Pancreas (tissue), 10 donors: Measurements from ENCODE around the gene SLC44A1. TPM values are rescaled to one million over a fixed set of nuclear protein-coding genes. Genes with fewer than 3 reads are reported as not detected.

Source experiments
- ATAC-seq, 4 donors: fragments of 200-7000 bp; cut with Tn5 transposase; one replicate each; pipeline versions ENCODE4 v1.8.0 to v1.9.1; 2020; ENCODE audit warnings: mild to moderate bottlenecking in 4 of 4, moderate library complexity in 4 of 4
- DNase-seq, 6 donors: peaks; one replicate each; pipeline ENCODE4 v3.0.0-alpha.2; 2020
- FAIRE-seq: peaks from 2 replicates; lab custom pipeline; 2012; peaks lifted over from hg19 to GRCh38; lab: Jason Lieb, UNC
- H3K27ac ChIP-seq, 4 donors: fragments of 200-600 bp; sonication (generic); 1 replicate in 3 of 4; 2 replicates in 1 of 4; pipeline versions ENCODE4 v1.5.0 to v1.8.0; 2020
- H3K27me3 ChIP-seq, 4 donors: fragments of 200-600 bp; one replicate each; pipeline ENCODE4 v1.8.0; 2021
- H3K36me3 ChIP-seq, 3 donors: fragments of 200-600 bp; sonication (generic) in 1 of 3; one replicate each; pipeline versions ENCODE4 v1.5.0 to v1.8.0; 2020 to 2021
- H3K4me1 ChIP-seq, 3 donors: fragments of 200-600 bp; one replicate each; pipeline ENCODE4 v1.8.0; 2021
- H3K4me3 ChIP-seq, 4 donors: fragments of 200-600 bp; sonication (generic) in 2 of 4; one replicate each; pipeline versions ENCODE4 v1.5.0 to v1.8.0; 2020 to 2021
- H3K9me3 ChIP-seq, 4 donors: fragments of 200-600 bp; one replicate each; pipeline ENCODE4 v1.8.0; 2021
- CTCF ChIP-seq, 4 donors: fragments of 200-600 bp; sonication (generic) in 3 of 4; IDR thresholded peaks; one replicate each; pipeline versions ENCODE4 v1.5.0 to v1.8.0; 2021; ENCODE audit warnings: antibody characterized with exemption in 4 of 4
- WGBS, 2 donors: extraction: QIAGEN DNeasy Blood & Tissue Kit; methylation state at CpG; one replicate each; pipeline ENCODE4 v1.1.7; 2013; 5-methylcytosine and 5-hydroxymethylcytosine counted together
- intact Hi-C, 3 donors: fragments of 100-400 bp; cut with DNase I; formaldehyde crosslinking; loops; one replicate each; pipeline versions ENCODE4 v1.11.1 to v1.14.2; 2022
- polyA plus RNA-seq, 2 donors: library from polyadenylated mRNA; stranded (reverse); fragments of 200-250 nt; gene quantifications; one replicate each; pipeline ENCODE4 v1.2.3, GENCODE V29; 2013
- total RNA-seq, 6 donors: library from RNA; stranded (reverse); fragmentation: NEBNext Ultra II Directional in 4 of 6; extraction: Animal tissue kit (Norgen Biotek cat#: 25700) in 4 of 6; gene quantifications; one replicate each; pipeline versions ENCODE4 v1.2.1 to v1.2.4, GENCODE V29; 2021 to 2023
- donor health status: healthy with polysubstance abuse.
- donor health status: DM: no; HTN: no; CAD: no; lungs with moderate emphysema.
- donor health status: DM: no; HTN: no; CAD: no.
- donor health status: control.
- donor health status: control.
- donor health status: Bipolar disorder and iron deficiency.
- donor health status: DM: yes; HTN: yes; CAD: no.
- donor health status: DM: no; HTN: no; CAD: no.
- donor health status: DM: no; HTN: no; CAD: no.
- donor health status: DM: yes; HTN: yes; CAD: no.

The SLC44A1 gene
- total and polyA plus RNA-seq, 8 donors, result 4.6 to 32.3 (median 19.3) TPM

- WGBS, 2 donors, result 84 to 86% methylated on average over 2 of the region's 2 CpGs
- Histone ChIP-seq H3K27ac (peak overlapping the region in 1 of 4 donors; percentile 12), H3K36me3 (no peaks in the 10 kb centered on the region), H3K4me1 (no peaks in the 10 kb centered on the region), H3K27me3 (no peaks in the 10 kb centered on the region), H3K4me3 (no peak overlapping the region), H3K9me3 (no peaks in the 10 kb centered on the region)
- FAIRE-seq, result no peak
- TF ChIP-seq CTCF (IDR thresholded peaks at IDR 0.05), result no peak
- peak in 3 of 4 donors; percentile 60 to 77 (median 68) for ATAC-seq
- peak in 2 of 6 donors; percentile 8 to 17 for DNase-seq
- intact Hi-C loops, result no loop called here
Measured at GRCh38 chr9:105205787-105206495, 38.5 kb upstream of the SLC44A1 start.

GRCh38 chr9:105206496-105206820 lies 38.0 kb upstream of the SLC44A1 start:
- no peak for ATAC-seq
- TF ChIP-seq CTCF (IDR thresholded peaks at IDR 0.05), result no peak
- intact Hi-C loops, result no loop called here
- Histone ChIP-seq H3K27me3 (no peaks in the 10 kb centered on the region), H3K9me3 (no peaks in the 10 kb centered on the region), H3K36me3 (no peaks in the 10 kb centered on the region), H3K27ac (no peak overlapping the region), H3K4me3 (no peak overlapping the region), H3K4me1 (no peaks in the 10 kb centered on the region)
- no peak for DNase-seq
- no peak for FAIRE-seq
- 36 to 44% methylated on average over 2 of the region's 2 CpGs for whole genome bisulfite sequencing, 2 donors

- WGBS, 2 donors, result 78 to 80% methylated on average over 6 of the region's 6 CpGs
- DNase-seq (no peak), ATAC-seq (peak in 2 of 4 donors; percentile 32 to 46), FAIRE-seq (no peak)
- Histone ChIP-seq H3K27me3 (no peaks in the 10 kb centered on the region), H3K36me3 (no peaks in the 10 kb centered on the region), H3K4me3 (no peak overlapping the region), H3K27ac (no peak overlapping the region), H3K9me3 (no peaks in the 10 kb centered on the region), H3K4me1 (no peaks in the 10 kb centered on the region)
- no peak for TF ChIP-seq CTCF (IDR thresholded peaks at IDR 0.05)
- intact Hi-C loops, result no loop called here
Measured at GRCh38 chr9:105206821-105207699, 37.4 kb upstream of the SLC44A1 start.

GRCh38 chr9:105216440-105217178 lies 27.8 kb upstream of the SLC44A1 start:
- no peak overlapping the region for H3K4me3 ChIP-seq
- WGBS, 2 donors, result 12 to 17% methylated on average over 4 of the region's 4 CpGs
- H3K27me3 ChIP-seq, result no peaks in the 10 kb centered on the region
- H3K27ac ChIP-seq, result no peak overlapping the region
- DNase-seq (peak in 2 of 6 donors; percentile 2 to 19), ATAC-seq (peak in 2 of 4 donors; percentile 53 to 60), FAIRE-seq (no peak)
- TF ChIP-seq CTCF (IDR thresholded peaks at IDR 0.05), result no peak
- intact Hi-C loops, result no loop called here
- no peaks in the 10 kb centered on the region for H3K9me3 ChIP-seq
- H3K4me1 ChIP-seq, result no peaks in the 10 kb centered on the region
- no peaks in the 10 kb centered on the region for H3K36me3 ChIP-seq
